Breast epithelium (tissue), 4 donors: ENCODE results near the gene PRKAG1. TPM values are rescaled to one million over a fixed set of nuclear protein-coding genes. Genes with fewer than 3 reads are reported as not detected.

ENCODE experiments used
- DNase-seq, 2 donors: peaks; one replicate each; pipeline ENCODE4 v3.0.0-alpha.2; 2019; ENCODE audit warnings: low spot score in 2 of 2
- H3K27ac ChIP-seq, 2 donors: fragments of 200-600 bp; sonication (generic) in 1 of 2; one replicate each; pipeline ENCODE4 v1.5.1; 2016 to 2019; ENCODE audit warnings: mild to moderate bottlenecking in 1 of 2
- H3K27me3 ChIP-seq, 2 donors: fragments of 200-600 bp; sonication (generic) in 1 of 2; one replicate each; pipeline versions ENCODE4 v1.5.1 to v1.6.0; 2017 to 2019; ENCODE audit warnings: control low read depth in 1 of 2, mild to moderate bottlenecking in 1 of 2
- H3K36me3 ChIP-seq: fragments of 200-600 bp; one replicate; pipeline ENCODE4 v1.5.1; 2019
- H3K4me1 ChIP-seq, 2 donors: fragments of 200-600 bp; sonication (generic); one replicate each; pipeline ENCODE4 v1.5.1; 2016 to 2019; ENCODE audit warnings: control low read depth in 1 of 2
- H3K4me3 ChIP-seq, 3 donors: fragments of 200-600 bp; sonication (generic); 1 replicate in 2 of 3; 2 replicates in 1 of 3; pipeline ENCODE4 v1.5.1; 2016 to 2019; ENCODE audit warnings: mild to moderate bottlenecking in 3 of 3, moderate library complexity in 2 of 3
- H3K9me3 ChIP-seq, 2 donors: fragments of 200-600 bp; sonication (generic) in 1 of 2; one replicate each; pipeline ENCODE4 v1.5.1; 2016 to 2019; ENCODE audit warnings: control low read depth in 1 of 2
- POLR2A ChIP-seq: fragments of 450-650 bp; IDR thresholded peaks from one replicate; pipeline ENCODE4 v1.6.1; 2016; ENCODE audit warnings: antibody characterized with exemption, mild to moderate bottlenecking, moderate library complexity
- POLR2AphosphoS5 ChIP-seq, 3 donors: sonication (generic); formaldehyde crosslinking; IDR thresholded peaks; one replicate each; pipeline ENCODE4 v1.6.1; 2017; ENCODE audit warnings: antibody characterized with exemption in 3 of 3
- intact Hi-C: fragments of 100-400 bp; cut with DNase I; formaldehyde crosslinking; loops from one replicate; pipeline ENCODE4 v1.15.1; 2023; ENCODE audit warnings: low total_unique reads
- total RNA-seq, 3 donors: library from RNA; depleted of rRNA; stranded (reverse); fragments of >200 nt; gene quantifications; one replicate each; pipeline ENCODE4 v1.1.0, GENCODE V29; 2016
- TF ChIP-seq, protein P1 (sequence below), 3 donors: fragments of 450-650 bp; IDR thresholded peaks; one replicate each; pipeline ENCODE4 v1.5.1; 2016 to 2017; ENCODE audit warnings: antibody characterized with exemption in 3 of 3, mild to moderate bottlenecking in 3 of 3, moderate library complexity in 3 of 3

The PRKAG1 gene
- total RNA-seq, 3 donors from 2014 or later, result 50.5 to 84.3 (median 54.0) TPM

GRCh38 chr12:49030714-49031572 lies 12.4 kb upstream of the PRKAG1 start:
- no peaks in the 10 kb centered on the region for H3K27me3 ChIP-seq
- no peaks in the 10 kb centered on the region for H3K9me3 ChIP-seq
- H3K4me3 ChIP-seq, result no peak overlapping the region
- intact Hi-C loops, result no loop called here
- no peaks in the 10 kb centered on the region for H3K4me1 ChIP-seq
- TF ChIP-seq POLR2A (no peak), POLR2AphosphoS5 (IDR thresholded peaks at IDR 0.05) (no peak)
- TF ChIP-seq, protein P1, sequence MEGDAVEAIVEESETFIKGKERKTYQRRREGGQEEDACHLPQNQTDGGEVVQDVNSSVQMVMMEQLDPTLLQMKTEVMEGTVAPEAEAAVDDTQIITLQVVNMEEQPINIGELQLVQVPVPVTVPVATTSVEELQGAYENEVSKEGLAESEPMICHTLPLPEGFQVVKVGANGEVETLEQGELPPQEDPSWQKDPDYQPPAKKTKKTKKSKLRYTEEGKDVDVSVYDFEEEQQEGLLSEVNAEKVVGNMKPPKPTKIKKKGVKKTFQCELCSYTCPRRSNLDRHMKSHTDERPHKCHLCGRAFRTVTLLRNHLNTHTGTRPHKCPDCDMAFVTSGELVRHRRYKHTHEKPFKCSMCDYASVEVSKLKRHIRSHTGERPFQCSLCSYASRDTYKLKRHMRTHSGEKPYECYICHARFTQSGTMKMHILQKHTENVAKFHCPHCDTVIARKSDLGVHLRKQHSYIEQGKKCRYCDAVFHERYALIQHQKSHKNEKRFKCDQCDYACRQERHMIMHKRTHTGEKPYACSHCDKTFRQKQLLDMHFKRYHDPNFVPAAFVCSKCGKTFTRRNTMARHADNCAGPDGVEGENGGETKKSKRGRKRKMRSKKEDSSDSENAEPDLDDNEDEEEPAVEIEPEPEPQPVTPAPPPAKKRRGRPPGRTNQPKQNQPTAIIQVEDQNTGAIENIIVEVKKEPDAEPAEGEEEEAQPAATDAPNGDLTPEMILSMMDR (IDR thresholded peaks at IDR 0.05), result no peak
- no peak for DNase-seq
- peaks cover 6% of the 10 kb centered on the region for H3K36me3 ChIP-seq
- H3K27ac ChIP-seq, result no peak overlapping the region

DNA sequence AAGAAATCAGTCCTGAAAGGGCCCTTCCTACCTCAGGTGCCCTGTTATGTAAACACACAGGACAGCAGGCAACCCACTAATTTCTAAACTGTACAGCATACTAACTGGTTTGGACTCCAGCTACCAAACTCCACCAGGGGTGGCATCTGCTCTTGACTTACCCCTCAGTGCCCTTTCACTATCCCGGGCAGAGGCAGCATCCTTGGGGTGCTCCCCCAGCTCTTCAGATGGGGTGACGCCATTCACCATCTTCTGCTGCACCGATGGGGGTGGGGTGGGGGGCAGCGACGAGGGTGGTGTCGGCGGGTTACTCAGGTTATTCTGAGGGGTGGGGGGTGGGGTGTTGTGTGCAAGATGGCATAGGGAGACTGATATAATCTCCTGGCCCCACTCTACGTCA lies 11.5 kb upstream of the PRKAG1 start:
- TF ChIP-seq, protein P1 (IDR thresholded peaks at IDR 0.05), result no peak
- TF ChIP-seq POLR2AphosphoS5 (IDR thresholded peaks at IDR 0.05), result no peak
- TF ChIP-seq POLR2A, result no peak
- Histone ChIP-seq H3K4me1 (no peaks in the 10 kb centered on the region), H3K27me3 (no peaks in the 10 kb centered on the region), H3K4me3 (no peak overlapping the region), H3K36me3 (peaks cover 6% of the 10 kb centered on the region), H3K27ac (no peak overlapping the region), H3K9me3 (no peaks in the 10 kb centered on the region)
- no peak for DNase-seq
- intact Hi-C loops, result no loop called here

- Histone ChIP-seq H3K4me1 (no peaks in the 10 kb centered on the region), H3K4me3 (no peak overlapping the region), H3K9me3 (no peaks in the 10 kb centered on the region), H3K27me3 (no peaks in the 10 kb centered on the region), H3K36me3 (peaks cover 6% of the 10 kb centered on the region), H3K27ac (no peak overlapping the region)
- intact Hi-C loops, result no loop called here
- DNase-seq, result no peak
- TF ChIP-seq, protein P1 (IDR thresholded peaks at IDR 0.05), result no peak
- TF ChIP-seq POLR2A (no peak), POLR2AphosphoS5 (IDR thresholded peaks at IDR 0.05) (no peak)
Observed at GRCh38 chr12:49028666-49029275, 10.2 kb upstream of the PRKAG1 start.

DNA sequence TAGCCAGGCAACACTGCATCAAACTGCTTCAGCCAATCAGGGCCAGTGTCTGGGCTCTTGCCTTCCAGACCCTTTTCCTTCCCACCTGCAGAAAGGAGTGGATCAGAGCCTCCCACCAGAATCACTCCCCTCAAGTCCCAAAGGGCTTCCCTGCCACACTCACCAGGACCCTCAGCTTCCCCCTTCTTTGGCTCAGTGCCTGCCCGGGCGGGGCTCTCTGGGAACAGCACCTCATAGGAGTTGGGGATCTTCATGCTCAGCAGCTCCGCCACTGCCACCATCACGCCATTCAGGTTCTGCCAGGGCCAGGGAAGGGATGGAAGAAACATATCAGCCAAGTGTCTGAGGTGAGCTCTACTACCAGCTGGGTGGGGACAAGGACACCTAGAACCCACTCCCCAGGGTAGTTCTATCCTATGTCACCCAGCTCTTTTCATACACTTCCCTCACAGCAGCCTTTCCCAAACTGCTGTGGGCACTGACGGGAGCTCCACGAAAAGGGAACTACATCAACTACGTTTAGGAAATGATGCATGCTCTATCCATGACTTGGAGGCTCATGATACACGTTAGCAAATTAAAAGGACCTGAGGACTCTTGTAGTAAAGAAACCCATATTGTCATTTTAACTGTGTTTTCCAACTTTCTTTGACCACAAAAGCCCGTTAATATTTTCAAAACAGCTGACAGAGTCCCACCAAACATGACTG lies 9.4 kb upstream of the PRKAG1 start:
- TF ChIP-seq, protein P1 (IDR thresholded peaks at IDR 0.05), result no peak
- TF ChIP-seq POLR2AphosphoS5 (IDR thresholded peaks at IDR 0.05) (no peak), POLR2A (no peak)

More for the DNA sequence above, 9.4 kb upstream of the PRKAG1 start:
- Histone ChIP-seq H3K4me1 (no peaks in the 10 kb centered on the region), H3K27ac (no peak overlapping the region), H3K36me3 (peaks cover under 1% of the 10 kb centered on the region), H3K4me3 (no peak overlapping the region), H3K27me3 (no peaks in the 10 kb centered on the region), H3K9me3 (no peaks in the 10 kb centered on the region)
- intact Hi-C loops, result no loop called here
- no peak for DNase-seq
